Astrocyte of the spinal cord (primary cell): ENCODE data around the gene IQCE.

Source experiments
- DNase-seq: peaks from one replicate; pipeline ENCODE4 v3.0.0; 2011; ENCODE audit warnings: low read depth, low spot score
- H3K4me3 ChIP-seq: 2 replicates; pipeline ENCODE4 v1.5.1; 2011; ENCODE audit warnings: low read depth, mild to moderate bottlenecking, low read length, moderate library complexity
- in situ Hi-C: cut with HindIII; loops from 2 replicates; pipeline ENCODE4 v1.10.0; 2017; ENCODE audit warnings: low sequenced_read_pairs
- TF ChIP-seq, protein P1 (sequence below): IDR thresholded peaks from 2 replicates; pipeline ENCODE4 v1.5.1; 2012; ENCODE audit warnings: low read depth, mild to moderate bottlenecking, low read length, inconsistent platforms

IQCE gene

GRCh38 chr7:2512179-2512661, 46.6 kb upstream of the IQCE start:
- H3K4me3 ChIP-seq: no peak overlapping the region
- DNase-seq: no peak
- TF ChIP-seq, protein P1, sequence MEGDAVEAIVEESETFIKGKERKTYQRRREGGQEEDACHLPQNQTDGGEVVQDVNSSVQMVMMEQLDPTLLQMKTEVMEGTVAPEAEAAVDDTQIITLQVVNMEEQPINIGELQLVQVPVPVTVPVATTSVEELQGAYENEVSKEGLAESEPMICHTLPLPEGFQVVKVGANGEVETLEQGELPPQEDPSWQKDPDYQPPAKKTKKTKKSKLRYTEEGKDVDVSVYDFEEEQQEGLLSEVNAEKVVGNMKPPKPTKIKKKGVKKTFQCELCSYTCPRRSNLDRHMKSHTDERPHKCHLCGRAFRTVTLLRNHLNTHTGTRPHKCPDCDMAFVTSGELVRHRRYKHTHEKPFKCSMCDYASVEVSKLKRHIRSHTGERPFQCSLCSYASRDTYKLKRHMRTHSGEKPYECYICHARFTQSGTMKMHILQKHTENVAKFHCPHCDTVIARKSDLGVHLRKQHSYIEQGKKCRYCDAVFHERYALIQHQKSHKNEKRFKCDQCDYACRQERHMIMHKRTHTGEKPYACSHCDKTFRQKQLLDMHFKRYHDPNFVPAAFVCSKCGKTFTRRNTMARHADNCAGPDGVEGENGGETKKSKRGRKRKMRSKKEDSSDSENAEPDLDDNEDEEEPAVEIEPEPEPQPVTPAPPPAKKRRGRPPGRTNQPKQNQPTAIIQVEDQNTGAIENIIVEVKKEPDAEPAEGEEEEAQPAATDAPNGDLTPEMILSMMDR: no peak
- in situ Hi-C loops: no loop called here

GRCh38 chr7:2512713-2513112, 46.1 kb upstream of the IQCE start:
- H3K4me3 ChIP-seq: no peak overlapping the region
- TF ChIP-seq, protein P1: no peak
- DNase-seq: no peak
- in situ Hi-C loops: no loop called here

DNA sequence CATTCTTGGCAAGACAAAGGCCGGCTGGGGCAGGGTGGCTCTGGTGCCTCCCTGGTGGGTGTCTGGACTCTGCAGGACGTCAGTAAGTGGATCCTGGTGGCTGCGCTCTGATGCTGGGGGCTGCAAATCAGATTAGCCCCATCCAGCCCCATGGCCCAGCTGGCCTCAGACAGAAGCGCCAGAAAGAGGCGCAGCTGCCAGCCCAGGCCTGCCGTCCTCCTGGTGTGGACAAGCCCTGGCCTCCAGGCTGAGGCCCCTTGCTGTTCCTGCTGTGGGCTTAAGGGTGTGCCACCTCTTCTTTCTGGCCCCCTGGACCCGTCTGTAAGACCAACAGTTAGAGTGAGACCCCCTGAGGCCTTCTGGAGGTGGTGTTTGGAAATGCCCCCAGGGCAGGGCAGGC, 45.1 kb upstream of the IQCE start:
- no peak for DNase-seq
- in situ Hi-C loops: no loop called here
- TF ChIP-seq, protein P1: no peak
- no peak overlapping the region for H3K4me3 ChIP-seq

DNA sequence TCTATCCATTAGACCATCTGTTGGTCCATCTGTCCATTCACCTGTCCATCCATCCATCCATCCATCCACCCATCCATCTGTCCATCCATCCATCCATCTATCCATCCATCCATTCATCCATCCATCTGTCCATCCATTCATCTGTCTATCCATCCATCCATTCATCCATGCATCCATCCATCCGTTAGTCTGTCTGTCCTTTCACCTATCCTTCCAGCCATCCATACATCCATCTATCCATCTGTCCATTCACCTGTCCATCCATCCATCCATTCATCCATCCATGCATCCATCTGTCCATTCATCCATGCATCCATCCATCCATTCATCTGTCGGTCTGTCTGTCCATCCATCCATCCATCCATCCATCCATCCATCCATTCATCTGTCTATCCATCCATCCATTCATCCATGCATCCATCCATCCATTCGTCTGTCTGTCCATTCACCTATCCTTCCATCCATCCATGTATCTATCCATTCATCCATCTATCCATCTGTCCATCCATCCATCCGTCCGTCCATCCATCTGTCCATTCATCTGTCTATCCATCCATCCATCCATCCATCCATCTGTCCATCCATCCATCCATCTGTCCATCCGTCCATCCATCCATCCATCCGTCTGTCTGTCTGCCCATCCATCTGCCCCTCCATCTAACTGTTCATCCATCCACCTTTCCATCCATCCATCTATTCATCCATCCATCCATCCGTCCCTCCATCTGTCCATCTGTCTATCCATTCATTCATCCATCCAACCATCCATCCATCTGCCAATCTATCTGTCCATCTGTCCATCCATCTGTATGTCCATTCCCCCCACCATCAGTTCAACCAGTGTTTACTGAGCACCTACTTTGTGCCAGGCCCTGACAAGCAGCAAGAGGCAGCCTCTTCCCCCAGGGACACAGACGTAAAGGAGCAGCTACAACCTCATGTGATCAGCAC, 44.0 kb upstream of the IQCE start:
- no peak for DNase-seq
- TF ChIP-seq, protein P1: no peak
- in situ Hi-C loops: no loop called here
- H3K4me3 ChIP-seq: no peak overlapping the region

DNA sequence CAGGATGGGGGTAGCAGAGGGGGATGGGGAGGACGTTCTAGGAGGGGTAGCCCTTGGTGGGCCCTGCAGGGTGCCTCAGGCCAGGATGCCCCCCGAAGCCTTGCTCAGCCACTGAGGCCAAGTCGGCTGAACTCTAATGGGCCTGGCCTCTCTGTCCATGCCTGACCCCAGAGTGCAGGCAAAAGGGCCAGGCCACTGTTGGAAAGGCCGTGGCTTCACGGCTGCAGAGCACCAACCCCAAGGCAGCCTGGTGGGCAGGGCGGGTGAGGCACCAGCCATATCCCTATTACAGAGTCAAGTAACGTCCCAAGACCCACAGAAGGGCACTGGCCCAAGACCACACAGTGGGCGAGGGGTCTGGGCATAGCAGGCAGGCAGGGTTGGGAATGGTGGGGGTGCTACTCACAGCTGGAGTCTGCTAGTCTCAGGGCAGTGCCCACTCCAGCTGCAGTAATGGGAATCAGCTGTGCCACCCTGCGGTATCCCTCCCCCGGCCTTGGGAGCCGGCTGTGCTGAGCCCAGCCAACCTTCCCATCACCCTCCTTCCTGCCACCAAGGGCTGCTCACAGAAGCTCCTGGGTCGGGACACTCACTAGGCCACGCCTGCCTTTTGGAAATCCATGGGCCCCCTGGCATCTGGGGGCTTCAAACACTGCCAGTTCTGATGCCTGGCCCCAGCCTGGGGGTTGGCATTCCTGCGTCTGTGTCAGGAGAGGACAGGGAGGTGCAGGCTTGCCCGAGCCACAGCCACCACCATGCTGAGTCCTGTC, 43.2 kb upstream of the IQCE start:
- no peak overlapping the region for H3K4me3 ChIP-seq
- in situ Hi-C loops: no loop called here
- DNase-seq: no peak
- TF ChIP-seq, protein P1: no peak

- in situ Hi-C loops: no loop called here
- H3K4me3 ChIP-seq: no peak overlapping the region
- TF ChIP-seq, protein P1: no peak
- DNase-seq: peak; percentile 24
Measured at GRCh38 chr7:2516194-2516555, 42.6 kb upstream of the IQCE start.
